Mucosa of gallbladder (tissue), 1 donor: ENCODE results near the gene DIAPH2. TPM values are rescaled to one million over a fixed set of nuclear protein-coding genes. Genes with fewer than 3 reads are reported as not detected.

ENCODE experiments used
- DNase-seq: peaks from one replicate; pipeline ENCODE4 v3.0.0-alpha.2; 2020; ENCODE audit warnings: low spot score
- total RNA-seq: library from RNA; stranded (reverse); gene quantifications from one replicate; pipeline ENCODE4 v1.2.1, GENCODE V29; 2021
- donor health status: DM: no; HTN: no; CAD: no.

Gene DIAPH2
- total RNA-seq, 1 donor from 2014 or later: 17.6 TPM

DNA sequence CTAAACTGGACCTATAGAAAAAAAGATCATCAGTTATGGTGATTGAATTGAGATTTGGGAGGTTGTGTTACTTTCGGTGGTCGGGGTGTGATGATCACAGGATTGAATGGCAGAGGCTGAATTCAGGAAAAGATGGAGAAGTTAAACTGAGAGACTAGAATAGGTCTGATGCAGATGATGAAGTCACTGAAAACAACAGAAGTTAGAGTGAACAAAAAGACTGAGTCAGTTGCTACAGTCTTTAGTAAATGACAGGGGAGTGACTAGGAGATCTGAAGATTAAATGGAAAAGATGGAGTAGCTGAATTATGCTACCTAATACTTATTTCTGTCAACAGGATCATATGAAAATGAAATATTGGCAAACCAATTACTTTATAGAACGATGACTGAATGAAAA, 362.2 kb downstream of the DIAPH2 start:
- no peak for DNase-seq

DNA sequence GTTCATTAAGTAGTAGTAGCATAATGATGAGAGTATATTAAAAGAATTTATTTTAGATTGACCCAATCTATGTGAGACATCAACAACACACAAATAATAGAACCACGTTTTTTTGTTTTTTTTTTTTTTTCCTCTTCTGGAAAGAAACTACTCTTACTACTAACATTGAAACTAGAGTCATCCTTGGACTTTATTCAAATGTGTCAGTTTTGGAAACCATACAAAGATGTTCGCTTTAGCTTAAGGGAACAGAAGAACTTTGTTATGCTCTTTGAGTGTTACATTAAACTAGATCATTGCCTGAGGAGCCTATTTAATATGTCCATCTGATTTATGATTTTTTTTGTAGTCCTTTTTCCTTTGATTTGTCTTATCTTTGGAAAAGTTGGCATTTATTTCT, 365.8 kb downstream of the DIAPH2 start:
- no peak for DNase-seq

DNA sequence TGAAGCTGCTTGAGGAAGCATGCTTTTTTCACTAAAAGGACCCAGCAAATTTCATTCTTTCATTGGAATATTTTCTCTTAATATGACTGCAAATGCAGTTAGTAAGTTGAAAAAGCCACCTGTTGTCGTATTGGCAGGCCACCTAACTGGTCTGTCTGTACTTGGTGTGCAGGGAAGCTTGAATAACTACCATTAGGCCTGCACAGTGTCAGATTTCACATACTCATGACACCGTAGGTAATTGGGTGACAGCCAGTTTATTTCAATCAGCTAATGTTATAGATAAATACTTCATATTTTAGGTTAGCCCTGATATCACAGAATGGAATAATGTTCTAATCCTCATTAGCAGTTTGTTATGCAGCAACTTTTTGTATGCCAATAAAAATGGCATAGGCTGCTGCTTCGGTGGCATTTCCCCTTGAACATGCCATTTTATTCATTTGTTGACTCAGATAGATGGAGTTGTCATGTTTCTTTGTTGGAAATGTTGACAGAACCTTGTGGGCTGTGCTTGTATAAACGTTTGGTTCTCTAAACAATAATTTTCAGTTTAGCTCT, 372.8 kb downstream of the DIAPH2 start:
- no peak for DNase-seq

DNA sequence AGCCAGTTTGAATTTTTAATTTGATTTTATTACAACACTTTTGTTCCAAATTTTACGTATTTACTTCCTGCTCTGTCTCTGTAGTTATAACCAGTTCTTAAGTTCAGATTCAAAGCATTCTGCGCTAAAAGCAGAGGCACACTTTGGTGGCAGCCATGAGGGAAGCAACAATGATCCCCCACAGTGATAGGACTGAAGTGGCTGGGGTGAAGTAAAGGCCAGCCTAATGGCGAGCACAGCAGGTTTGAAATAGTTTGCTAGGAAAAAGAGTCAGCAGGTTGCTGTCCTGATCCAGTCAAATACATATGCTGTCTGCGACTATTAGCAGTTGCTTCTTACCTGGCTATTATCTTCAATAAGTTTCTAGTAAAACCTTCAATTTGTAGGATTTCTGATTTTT, 375.4 kb downstream of the DIAPH2 start:
- no peak for DNase-seq

DNA sequence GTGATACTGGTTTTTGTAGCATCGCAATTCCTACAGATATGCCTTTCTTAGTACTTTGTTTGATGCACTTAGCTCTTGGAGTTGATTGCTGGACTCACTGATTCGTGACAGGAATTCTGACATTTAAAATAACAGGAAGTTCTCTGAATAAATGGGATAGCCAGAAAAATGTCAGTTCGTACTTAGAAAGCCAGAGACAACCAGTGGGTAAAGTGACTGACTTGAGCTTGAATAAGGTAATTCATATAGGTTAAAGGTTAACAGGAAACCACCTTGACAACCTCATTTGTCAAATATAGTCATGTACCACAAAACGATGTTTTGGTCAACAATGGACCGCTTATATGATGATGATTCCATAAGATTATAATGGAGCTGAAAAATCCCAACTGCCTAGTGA, 380.4 kb downstream of the DIAPH2 start:
- DNase-seq: no peak

DNA sequence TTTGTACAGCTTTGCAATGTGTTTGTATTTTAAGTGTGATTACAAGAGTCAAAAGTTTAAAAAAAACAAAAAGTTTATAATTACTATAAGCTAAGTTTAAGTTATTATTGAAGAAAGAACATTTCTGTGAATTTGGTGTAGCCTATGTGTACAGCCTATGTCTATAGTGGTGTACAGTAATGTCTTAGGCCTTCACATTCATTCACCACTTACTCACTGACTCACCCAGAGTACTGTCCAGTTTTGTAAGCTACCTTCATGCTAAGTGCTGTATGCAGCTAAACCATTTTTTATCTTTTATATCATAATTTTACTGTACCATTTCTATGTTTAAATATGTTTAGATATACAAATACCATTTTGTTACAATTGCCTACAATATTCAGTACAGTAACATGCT, 381.3 kb downstream of the DIAPH2 start:
- DNase-seq: no peak

DNA sequence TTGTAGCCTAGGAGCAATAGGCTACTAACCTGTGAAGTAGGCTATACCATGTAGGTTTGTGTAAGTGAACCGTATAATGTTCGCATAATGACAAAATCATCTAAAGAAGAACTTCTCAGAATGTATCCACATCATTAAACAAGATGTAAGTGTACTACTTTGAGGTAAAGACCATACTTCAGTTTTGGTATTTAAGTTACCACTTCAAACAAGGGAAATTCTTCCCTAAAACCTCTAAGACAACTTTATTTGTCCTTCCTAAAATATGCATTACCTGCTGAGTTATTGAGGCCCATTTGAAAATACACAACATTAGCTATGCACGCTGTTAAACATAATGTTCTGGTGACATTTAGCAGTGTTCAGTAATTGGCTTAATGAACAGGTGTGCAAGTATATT, 381.7 kb downstream of the DIAPH2 start:
- DNase-seq: no peak

DNA sequence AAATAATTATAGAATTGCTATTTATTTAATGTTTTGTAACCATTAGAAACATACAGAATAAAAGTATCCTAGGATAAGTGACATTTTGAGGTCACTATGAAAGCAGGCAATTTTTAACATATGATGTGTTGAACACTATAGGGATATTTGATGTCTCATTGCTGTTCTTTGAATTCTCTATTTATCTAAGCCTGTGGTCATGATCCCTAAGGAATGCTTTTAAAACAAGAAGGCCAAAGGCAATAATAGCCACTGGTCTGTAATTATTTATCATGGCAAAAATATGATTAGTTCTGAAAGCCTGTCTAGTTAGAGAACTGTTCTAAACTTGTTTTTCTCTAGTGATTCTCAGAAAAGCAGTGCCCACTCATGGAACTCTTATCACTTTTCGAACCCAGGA, 385.7 kb downstream of the DIAPH2 start:
- no peak for DNase-seq

DNA sequence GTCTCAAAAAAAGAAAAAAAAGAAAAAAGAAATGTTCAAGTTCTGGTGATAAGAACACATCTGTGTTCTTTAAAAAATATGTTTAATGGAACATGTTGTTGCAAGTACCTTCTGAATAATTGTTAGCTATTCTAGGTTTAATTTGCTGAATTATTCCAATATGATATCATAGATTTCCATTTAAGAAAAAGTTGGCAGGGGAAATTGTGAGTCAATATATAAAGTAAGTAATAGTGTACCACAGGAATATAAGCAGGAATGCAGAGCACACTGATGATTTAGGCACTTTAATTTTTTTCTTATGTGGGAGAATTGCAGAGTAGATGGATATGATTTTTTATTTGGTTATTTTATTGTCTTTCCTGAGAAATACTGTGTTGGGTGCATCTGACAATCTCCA, 389.8 kb downstream of the DIAPH2 start:
- DNase-seq: no peak

DNA sequence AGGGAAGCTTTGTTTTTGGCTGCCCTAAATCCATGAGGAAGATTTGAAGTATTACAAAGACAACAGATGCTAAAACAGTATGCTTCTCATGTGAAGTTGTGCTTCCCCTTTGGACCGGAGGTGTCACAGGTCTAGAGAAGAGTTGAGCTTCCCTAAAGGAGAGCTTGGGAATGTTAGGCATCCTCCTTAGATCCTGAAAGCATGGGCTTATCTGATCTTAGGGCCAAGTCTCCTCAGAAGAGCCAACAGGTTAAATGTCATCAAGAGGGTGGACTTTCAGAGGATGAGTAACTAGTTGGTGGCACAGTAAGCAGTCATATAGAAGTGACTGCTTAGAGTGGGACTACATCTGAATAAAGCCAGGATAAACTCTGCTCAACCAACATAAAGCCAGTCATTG, 404.5 kb downstream of the DIAPH2 start:
- DNase-seq: no peak

DNA sequence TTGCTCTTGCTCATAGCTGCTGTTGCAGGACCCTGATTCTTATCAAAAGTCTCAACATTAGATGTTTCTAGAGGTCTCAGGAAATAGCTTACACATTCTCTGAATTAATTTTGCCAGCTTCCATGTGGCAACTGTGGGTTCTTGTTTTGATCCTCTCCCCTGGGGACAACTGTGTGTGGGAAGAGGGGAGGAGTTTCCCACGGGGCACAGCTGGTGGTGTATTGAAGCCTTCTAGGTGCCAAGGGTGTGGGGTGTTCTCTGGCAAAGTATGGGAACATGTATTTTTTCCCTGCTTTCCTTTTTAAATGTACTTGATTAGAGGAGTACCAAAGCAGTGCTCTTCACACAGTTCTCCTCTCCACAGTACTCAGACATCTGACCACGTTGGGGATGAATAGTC, 411.7 kb downstream of the DIAPH2 start:
- DNase-seq: no peak

DNA sequence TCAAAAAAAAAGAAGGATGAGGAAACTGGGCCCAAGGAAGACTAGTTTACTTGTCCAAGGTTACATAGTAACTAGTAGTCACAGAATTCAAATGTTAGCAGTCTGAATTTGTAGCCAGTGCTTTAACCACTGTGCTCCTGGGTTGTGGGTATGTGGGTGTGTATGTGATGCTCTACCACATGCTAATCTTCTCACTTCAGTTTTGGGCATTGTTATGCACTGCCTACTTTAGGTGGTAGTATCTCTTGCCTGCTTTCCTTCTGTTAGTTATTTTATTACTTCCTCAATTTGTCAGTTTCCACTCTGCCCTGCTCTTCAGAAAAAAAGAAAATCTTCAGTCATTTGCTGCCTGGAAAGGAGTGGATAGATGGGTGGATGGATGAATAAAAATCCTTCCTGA, 418.3 kb downstream of the DIAPH2 start:
- DNase-seq: no peak

DNA sequence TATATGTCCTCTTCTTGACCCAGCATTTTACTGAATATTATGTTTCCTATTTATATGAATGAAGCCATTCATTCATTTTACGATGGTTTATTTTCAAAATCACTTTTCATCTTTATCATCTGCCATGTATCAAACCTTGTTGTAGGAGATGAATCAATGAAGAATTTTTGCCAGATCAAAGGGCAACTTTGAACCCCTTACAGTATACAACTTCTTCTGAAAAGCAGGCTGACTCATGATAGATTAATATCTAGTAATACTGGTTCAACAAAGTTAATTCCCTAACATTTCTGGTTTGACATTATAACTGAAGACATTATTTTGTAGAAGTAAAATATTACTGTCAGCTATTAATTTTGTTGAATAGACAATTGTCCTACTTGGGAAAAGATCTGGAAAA, 425.1 kb downstream of the DIAPH2 start:
- no peak for DNase-seq

DNA sequence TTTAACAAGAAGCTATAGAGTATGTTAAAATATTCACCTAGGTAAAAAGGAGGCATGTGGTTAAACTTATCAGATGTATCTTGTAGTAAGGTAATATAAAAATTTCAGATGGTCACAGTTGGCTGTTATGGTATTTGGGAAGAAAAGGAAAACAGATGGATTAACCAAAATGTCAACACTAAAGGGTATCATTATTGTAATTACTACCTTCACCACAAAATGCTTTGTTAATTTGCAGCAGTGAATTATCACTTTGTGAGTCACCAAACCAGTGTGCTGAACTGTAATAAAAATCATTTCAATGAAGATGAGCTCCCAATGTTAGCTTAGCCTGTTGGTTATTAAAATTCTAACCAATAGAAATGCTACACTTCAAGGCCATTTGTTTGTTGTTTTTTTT, 432.9 kb downstream of the DIAPH2 start:
- no peak for DNase-seq

DNA sequence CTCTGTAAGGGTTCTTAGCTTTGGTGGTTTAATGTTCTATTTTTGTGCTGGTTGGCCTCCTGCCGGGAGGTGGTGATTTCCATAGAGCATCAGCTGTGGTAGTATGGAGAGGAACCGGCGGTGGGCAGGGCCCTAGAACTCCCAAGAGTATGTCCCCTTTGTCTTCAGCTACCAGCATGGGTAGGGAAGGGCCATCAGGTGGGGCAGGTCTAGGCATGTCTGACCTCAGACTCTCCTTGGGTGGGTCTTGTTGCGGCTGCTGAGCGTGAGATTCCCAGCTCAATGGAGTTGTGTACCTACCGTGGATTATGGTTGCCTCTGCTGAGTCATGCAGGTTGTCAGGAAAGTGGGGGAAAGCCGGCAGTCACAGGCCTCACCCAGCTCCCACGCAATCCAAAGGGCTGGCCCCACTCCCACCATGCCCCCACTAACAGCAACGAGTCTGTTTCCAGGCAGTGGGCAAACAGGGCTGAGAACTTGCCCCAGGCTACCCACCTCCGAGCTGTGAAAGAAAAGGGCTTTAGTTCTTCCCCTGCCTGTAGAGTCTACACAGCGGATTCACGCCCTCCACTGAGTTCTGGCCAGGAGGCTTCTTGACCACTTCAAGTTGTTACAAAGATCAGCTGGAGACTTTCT, 434.9 kb downstream of the DIAPH2 start:
- no peak for DNase-seq

DNA sequence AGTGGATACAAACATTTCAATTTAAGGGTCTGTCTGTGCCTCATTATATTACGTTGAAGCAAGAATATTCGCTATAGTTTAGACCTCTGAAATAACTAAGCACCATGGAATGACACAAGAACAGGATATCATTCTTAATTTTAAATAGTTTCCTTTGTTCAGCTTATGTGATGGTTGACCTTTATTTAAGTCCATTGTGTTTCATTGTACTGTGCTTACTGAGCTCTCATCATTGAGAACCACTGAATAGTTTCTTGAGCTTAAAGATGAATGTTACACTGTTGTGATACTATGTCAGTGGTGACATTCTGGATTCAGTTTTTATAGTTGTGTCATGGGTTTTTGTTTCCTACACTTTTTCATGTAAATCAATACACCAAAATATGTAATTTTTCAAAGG, 438.4 kb downstream of the DIAPH2 start:
- DNase-seq: no peak

DNA sequence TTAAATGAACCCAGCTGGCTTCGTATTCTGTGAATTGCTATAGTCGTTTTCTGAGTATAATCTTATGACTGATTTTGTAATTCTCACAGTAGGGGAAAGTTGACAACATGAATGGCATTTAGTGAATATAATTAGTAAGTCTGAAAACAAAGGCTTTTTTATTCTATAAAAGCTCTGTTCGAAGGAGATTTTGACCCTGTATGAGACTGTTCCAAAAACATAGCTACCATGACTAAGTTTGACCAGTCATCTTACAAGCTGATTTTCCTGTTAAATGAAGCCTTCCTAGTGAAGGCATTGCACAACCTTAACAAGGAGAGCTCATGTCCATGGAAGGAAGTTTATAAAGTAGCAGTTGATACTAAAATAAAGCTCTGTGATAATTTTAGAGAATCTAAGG, 441.4 kb downstream of the DIAPH2 start:
- no peak for DNase-seq

DNA sequence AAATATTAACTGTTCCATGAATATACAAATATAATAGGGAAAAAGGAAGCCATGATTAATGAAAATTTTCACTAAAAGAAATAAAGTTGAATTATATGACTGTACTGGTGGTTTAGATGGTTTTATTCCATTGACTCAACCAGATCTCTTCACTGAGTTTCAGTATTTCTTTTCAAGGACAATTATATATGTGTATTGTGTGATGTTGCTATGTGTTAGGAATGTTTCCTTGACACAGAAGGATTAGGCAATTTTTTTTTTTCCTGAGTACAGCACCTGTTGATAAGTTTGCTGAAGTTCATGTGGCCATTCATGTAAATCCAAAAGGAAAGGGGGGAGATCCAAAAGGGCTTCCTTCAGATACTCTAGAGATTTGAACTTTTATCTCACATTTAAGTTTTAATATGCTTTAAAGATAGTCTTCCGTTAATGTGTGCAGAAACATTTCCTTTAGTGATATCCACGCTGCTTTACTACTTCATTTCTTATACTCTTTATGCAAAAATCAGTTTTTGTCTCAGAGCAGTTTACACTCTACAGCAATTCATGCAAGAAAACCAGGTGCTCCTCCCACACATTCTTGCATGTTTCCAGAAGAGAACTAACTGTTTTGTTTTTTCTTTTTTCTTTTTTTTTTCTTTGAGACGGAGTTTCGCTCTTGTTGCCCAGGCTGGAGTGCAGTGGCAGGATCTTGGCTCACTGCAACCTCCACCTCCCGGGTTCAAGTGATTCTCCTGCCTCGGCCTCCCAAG, 448.2 kb downstream of the DIAPH2 start:
- DNase-seq: no peak

DNA sequence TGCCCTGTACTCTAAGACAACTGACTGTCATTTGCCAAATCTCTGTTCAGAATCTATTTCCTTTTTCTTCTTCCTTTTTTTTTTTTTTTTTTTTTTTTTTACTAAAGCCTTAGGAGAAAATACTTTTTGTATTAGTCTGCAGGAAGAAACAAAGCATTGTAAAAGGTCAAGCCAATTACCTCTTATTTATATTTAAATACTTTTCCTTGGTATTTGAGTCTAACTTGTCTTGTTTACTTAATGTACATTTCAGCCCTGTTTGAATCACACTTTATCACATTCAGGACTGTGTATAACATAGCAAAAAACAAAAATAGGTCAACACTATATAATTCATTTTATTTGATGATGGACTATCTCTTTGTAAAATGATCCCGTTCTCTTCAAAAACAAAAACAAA, 461.3 kb downstream of the DIAPH2 start:
- DNase-seq: no peak

DNA sequence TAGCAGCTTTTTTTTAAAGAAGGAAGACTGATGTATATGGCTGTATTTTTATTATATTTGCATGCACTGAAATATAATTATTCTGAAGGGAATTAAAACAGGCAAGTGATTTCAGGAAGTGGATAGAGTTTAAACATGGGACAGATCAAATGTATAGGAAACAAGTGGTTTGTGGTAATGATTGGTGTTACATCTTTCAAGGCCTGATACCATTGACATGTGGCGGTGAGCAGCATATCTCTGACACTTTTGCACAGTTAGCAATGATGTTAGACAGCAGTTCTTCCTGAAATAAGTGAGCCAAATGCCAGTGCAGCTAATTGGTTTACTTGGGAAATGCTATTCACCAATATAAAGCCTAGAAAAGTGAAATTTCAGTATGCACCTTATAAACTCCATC, 471.2 kb downstream of the DIAPH2 start:
- DNase-seq: no peak

DNA sequence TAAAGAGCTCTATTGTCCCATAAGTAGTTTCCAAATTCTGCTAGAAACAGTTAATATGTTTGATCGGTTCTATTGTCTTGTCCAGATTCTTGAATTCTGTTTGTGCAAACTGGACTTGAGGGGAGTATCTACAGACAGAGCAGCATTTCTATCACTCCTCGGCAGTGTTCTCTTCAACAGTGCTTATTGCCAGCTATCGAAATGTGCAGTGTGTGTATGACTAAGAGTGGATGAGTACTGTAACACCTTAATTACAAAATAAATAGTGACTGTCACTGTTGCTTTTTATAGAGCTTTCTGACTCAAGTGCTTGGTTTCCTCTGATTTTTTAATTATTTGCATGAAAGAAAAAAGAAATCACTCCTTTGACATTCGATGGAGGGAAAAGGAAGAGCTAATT, 473.6 kb downstream of the DIAPH2 start:
- no peak for DNase-seq

DNA sequence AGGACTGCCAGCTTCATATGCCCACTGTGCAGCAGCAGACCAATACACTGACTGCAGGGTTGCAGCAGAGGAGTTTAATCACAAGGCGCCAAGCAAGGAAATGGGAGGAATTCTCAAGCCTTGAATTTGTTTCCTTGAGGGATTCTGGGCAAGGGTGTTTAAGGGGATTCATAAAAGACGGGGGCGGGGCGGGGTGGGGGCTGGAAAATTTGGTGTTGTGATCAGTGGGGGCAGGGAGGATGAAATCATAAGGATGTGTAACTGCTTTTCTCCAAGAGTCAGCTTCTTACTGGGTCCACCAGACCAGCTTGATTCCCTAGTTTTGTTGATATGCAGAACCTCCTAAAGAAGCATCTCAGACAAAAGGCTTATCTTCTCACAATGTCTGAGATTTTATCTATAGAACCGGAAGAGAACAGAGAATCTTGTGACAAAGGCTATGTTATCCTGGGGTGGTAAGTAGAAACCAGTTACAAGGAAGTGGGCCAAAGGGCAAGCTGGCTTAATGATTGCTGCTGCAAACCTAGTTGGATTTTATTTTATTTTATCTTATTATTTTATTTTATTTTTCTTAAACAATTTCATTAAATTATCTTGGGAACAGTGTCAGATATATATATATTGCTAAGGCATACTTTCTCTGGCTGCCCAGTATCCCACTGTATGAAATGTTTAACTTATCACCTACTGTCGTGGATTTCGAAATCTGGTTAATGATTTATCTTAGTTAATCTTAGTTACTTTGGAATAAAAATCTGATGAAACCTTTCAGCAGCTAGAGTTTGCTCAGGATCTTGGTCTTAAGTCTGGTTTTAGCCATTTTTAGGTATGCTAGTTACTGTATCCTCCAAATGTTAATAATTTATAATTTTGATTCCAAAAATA, 475.5 kb downstream of the DIAPH2 start:
- no peak for DNase-seq

DNA sequence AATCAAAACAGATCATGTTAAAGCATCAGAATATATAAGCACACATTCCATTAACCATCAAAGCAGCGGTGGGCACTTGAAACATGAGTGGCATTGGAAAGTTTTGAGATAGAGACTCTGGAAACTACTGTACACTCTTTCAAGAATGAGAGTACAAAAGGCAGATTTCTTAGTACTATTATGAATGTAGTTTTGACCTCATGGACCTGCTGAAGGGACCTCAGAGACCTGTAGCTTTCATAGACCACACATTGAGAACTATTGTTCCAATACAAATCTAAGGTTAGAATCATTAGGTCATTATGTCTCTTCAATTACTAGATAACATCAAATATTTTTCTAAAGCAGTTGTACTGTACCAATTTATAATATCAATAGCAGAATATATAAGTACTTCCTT, 482.7 kb downstream of the DIAPH2 start:
- DNase-seq: no peak
